ENCODE data around the gene SIRPB2.

SIRPB2 gene

DNA sequence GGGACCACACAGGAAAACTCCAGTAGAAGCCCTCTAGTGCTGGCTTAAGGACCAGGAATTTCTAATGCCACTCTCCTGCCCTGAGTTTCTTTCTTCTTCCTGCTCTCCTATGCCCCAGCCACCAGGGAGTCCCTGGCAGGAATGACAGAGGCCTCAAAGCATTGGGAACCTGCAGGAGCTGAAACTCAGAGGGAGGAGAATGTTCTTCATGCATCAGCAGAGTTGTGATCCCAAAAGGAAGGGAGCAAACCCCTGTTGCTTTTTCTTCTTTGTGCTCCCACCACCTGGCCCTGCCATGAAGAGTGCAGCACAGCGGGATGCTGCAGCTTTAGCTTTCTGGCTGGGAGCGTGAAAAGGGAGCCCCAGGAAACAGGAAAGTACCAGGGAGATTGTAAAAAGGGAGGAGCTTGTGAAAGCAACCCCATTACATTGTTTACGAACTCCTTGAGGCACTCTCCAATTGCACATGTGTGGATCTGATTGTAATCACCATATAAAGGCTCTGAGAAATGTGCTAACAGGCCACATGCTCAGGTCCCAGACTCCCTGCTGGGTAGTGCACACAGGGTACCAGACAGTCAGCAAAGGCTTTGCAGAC, 63.7 kb downstream of the SIRPB2 start:
- no peak overlapping the region for H3K27ac Mint-ChIP-seq (ENCODE audit: low read depth)
- H3K27me3 Mint-ChIP-seq = peaks cover 86% of the 10 kb centered on the region
- no peaks in the 10 kb centered on the region for H3K9me3 Mint-ChIP-seq
- peaks cover 4% of the 10 kb centered on the region for H3K4me1 Mint-ChIP-seq
- H3K4me3 Mint-ChIP-seq = no peak overlapping the region
- DNase-seq (ENCODE audit: low spot score in 2 of 2) (no peak), ATAC-seq (replicated peaks; ENCODE audit: extremely low read depth, poor library complexity, severe bottlenecking) (no peak)
- H3K36me3 Mint-ChIP-seq (ENCODE audit: insufficient read depth) = no peaks in the 10 kb centered on the region

DNA sequence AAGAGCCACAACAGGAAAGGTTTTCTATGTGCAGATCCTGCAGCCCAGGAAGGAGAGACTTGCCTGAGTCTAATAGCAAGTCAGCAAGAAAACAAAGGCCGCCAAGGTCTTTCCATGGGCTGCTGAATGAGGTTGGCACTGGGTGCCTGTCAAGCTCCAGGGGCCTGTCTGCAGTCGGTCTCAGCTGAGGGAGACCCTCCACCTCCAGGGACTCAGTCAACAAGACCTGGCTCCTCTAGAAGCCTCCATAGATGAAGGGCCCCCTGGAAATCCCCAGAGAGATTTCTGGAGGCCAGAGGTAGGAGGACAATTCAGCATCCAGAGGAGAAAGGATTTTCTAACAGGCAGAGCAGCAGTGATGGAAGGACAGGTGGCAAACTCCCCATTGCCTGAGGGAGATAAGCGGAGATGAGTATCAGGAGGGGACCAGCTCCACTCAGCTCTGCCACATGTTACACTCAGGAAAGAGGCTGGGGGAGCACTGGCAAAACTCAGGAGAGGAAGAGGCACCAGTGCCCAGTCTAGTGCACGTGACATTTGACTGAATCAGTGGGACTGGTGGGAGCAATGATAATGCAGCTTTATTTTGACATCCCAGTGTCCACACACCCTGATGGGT, 64.9 kb downstream of the SIRPB2 start:
- no peak overlapping the region for H3K27ac Mint-ChIP-seq (ENCODE audit: low read depth)
- H3K36me3 Mint-ChIP-seq (ENCODE audit: insufficient read depth) = no peaks in the 10 kb centered on the region
- H3K4me3 Mint-ChIP-seq = no peak overlapping the region

More for the DNA sequence above, 64.9 kb downstream of the SIRPB2 start:
- ATAC-seq (replicated peaks; ENCODE audit: extremely low read depth, poor library complexity, severe bottlenecking) (no peak), DNase-seq (ENCODE audit: low spot score in 2 of 2) (no peak)
- H3K27me3 Mint-ChIP-seq = peaks cover 83% of the 10 kb centered on the region
- no peaks in the 10 kb centered on the region for H3K9me3 Mint-ChIP-seq
- no peaks in the 10 kb centered on the region for H3K4me1 Mint-ChIP-seq

All from central memory CD8-positive, alpha-beta T cell (primary cell).